ENCODE data around the gene NKD2.
"Not testable (repeated sequence)": the region's sequence is repeated elsewhere in the genome, so short reads cannot be mapped to it uniquely, and the experiment has no call there.

NKD2 gene

GRCh38 chr5:1073239-1074102 is 64.9 kb downstream of the NKD2 start:
- DNase-seq (ENCODE audit: low read depth) = no peak

DNA sequence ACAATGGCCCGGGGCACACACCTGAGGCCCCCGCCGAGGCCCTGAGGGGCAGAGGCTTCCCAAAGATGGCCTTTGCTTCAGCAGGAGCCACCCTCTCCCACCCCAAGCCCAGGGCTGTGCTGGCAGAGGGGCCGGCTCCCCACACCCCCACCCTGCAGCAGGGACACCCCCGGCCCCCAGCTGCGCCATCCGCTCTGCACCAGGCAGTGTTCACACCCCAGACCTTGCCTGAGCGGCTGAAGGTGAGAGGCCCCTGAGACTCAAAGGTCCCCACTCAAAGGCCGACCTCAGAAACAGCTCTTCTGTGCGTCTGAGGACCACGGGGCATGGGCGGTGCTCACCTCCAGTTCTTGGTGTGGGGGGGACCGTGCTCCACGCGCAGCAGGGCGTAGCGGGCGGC is 65.6 kb downstream of the NKD2 start:
- no peak for DNase-seq (ENCODE audit: low read depth)

DNA sequence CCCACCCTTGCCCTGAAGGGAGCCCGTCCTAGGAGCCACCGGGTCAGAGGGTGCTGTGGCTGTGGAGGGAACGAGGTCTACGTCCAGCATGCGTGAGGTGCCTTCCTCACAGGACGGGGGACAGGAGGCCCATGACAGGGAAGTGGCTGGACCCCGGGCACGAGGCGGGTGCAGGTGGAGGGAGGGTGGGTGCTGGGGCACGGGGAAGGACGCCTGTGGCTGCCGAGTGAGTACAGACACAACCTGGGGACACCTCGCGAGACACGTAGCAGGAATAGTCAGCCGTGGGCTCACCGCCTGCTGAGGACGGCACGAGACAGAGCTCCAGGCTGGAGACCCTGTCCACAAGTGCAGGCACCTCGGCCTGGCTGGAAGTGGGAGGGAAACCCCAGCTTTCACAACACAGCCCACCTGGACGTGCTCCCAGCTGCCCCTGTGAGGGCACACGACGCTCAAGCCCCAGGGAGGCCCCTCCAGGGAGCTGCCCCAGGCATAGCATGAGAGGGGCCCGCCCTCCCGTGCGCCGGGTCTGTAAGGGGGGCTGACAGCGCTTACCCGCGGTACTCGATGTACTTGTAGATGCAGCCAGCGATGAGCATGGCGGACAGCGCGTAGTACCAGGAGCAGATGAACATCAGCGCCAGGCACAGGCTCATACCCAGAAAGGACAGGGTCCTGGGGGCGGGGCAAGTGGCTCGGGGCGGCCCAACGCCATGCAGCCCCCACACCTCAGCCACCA is 66.4 kb downstream of the NKD2 start:
- DNase-seq (ENCODE audit: low read depth) = no peak

GRCh38 chr5:1075555-1075881 is 66.9 kb downstream of the NKD2 start:
- no peak for DNase-seq (ENCODE audit: low read depth)

DNA sequence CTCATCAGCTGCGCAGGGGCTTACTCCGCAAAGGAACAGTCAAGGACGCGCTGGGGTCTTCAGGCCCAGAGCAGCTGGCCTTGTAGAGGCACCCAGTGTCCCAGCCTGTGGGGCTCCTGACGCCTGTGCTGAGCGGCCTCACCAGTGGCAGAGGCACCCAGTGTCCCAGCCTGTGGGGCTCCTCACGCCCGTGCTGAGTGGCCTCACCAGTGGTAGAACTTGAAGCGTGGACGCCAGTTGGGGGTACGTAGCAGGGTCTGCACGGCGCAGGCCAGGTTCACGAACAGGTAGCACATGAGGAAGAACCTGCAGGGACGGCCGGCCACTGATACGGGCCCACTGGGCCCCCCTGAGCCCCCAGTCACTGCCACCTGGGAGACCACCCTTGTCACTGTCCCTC is 67.3 kb downstream of the NKD2 start:
- DNase-seq (ENCODE audit: low read depth) = no peak

DNA sequence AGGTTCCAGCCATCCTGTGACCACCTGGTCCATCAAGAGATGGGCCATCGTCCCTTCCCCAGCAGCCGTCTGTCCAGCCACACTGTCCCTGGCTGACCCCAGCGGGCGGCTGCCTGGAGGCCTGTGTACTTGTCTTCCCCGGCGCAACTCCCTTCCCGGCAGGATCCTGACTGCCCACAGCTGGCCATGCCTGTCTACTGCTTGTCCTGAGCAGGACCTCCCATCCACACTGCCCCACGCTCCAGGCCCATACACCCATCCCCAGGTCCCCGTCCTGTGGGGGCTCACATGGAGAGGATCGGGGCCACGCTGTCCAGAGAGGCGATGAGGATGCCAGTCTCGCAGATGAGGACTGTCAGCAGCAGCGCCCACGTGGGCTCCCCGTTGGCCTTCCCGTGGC is 67.8 kb downstream of the NKD2 start:
- no peak for DNase-seq (ENCODE audit: low read depth)

GRCh38 chr5:1077026-1077425 is 68.4 kb downstream of the NKD2 start:
- no peak for DNase-seq (ENCODE audit: low read depth)

GRCh38 chr5:1077491-1078020 is 69.0 kb downstream of the NKD2 start:
- DNase-seq (ENCODE audit: low read depth) = no peak

DNA sequence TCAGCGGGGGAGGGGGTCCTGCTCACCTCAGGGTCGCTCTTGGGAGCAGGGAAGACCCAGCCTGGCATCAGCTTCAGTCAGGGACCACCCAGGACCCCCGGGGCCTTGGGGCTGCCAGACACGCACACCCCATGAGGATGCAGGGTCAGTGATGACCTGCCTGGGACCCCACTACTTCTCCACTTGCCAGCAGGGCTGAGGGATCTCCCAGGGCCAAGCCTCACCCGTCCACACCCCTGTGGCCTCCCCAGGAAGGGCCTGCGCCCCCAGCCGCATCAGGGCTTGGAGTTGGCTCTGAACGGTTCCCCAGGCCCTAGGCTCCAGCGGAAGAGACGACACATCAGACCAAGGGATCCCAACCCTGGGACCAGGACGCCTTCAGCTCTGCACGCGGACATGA is 69.6 kb downstream of the NKD2 start:
- DNase-seq (ENCODE audit: low read depth) = no peak

GRCh38 chr5:1078851-1079250 is 70.2 kb downstream of the NKD2 start:
- DNase-seq (ENCODE audit: low read depth) = no peak

DNA sequence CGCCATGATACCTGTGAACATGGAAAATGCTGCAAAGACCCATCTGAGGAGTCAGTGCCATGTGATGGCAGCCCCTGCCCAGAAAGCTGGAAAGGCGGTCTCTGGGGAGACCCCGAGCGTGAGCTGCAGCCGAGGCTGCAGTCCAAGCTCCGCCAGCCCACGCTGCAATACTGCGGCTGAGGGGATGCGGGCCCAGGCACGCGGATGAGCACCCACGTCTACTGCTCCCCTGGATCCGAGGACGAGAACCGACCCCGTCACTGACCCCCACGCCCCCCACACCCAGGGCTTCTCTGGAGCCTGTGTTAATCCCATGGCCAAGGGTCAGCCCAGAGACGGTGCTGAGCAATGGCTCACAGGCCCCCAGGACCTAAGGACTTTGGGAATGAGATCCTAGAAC is 70.9 kb downstream of the NKD2 start:
- DNase-seq (ENCODE audit: low read depth) = no peak

DNA sequence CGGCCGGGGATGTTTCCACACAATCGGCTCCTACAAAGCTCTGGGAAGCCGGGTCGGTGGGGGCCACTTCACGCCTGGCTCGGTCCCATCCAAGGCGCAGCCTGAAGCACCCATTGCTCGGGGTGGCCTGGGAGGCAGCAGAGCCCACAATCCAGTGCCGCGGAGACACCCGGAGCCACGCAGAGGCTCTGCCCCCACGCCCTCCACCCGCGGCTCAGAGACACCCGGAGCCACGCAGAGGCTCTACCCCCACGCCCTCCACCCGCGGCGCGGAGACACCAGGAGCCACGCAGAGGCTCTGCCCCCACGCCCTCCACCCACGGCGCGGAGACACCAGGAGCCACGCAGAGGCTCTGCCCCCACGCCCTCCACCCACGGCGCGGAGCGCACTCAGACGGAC is 71.4 kb downstream of the NKD2 start:
- DNase-seq (ENCODE audit: low read depth) = no peak

- no peak for DNase-seq (ENCODE audit: low read depth)
These were observed 71.8 kb downstream of the NKD2 start for GRCh38 chr5:1080432-1080831.

GRCh38 chr5:1081519-1081918 is 72.9 kb downstream of the NKD2 start:
- no peak for DNase-seq (ENCODE audit: low read depth)

DNA sequence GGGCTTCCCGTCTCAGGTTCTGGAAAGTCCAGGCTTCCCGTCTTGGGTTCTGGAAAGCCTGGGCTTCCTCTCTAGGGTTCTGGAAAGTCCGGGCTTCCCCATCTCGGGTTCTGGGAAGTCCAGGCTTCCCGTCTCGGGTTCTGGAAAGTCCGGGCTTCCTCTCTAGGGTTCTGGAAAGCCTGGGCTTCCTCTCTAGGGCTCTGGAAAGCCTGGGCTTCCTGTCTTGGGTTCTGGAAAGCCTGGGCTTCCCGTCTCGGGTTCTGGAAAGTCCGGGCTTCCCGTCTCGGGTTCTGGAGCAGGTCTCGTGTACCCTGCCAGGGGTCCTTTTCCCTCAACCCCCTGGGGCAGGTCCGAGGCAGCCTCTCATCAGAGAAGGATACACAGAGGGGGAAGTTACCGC is 74.4 kb downstream of the NKD2 start:
- not testable (repeated sequence) for DNase-seq (ENCODE audit: low read depth)

GRCh38 chr5:1083823-1084605 is 75.4 kb downstream of the NKD2 start:
- no peak for DNase-seq (ENCODE audit: low read depth)

DNA sequence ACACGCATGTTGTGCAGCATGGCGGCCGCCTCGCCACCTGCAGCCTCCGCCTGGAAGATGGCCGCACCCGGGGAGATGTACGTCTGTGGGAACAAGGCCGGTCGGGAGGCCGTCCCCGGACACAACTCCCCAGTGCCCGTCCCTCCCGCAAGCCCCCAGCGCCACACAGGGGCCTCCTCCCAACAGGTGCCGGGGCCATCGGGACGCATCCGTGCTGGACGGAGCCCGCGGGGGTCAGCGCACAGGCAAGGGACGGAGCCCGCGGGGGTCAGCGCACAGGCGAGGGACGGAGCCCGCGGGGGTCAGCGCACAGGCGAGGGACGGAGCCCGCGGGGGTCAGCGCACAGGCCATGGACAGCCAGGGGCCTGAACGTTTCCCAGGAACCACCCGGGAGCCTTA is 76.8 kb downstream of the NKD2 start:
- no peak for DNase-seq (ENCODE audit: low read depth)

DNA sequence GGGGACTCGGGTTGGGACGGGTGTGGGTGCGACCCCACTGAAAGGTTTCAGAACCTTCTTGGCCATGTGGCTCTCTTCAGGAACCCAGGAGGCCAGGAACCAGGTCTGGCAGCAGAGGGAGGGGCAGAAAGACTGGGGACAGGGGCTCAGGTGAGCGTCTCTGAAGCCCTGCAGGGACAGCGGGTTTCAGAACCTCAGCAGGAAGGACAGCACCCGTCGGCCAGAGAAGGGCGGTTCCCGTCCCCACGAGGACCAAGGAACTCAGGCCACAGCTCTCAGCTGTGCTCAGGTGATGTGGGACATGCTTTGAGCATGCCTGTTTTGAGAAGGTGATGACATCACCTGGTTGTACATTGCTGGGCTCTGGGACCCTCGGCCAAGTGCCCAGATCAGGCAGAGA is 77.5 kb downstream of the NKD2 start:
- DNase-seq (ENCODE audit: low read depth) = no peak

DNA sequence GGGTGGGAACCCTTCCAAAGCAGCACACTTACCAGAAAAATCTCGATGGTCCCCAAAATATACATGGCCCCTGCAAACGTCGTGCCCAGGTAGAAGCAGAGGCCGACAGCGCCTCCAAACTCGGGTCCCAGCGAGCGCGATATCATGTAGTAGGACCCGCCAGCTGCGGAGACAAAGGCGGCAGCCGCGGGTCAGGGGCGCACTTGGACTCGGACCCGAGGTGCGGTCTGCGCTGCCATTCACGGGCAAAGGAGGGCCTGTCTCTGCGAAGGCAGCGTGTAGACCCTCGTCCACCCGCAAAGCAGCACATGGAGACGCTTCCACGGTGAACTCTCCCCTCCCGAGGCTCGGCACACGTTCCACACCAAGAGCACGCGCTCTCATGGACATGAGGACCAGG is 78.3 kb downstream of the NKD2 start:
- DNase-seq (ENCODE audit: low read depth) = no peak

- no peak for DNase-seq (ENCODE audit: low read depth)
These were observed 78.8 kb downstream of the NKD2 start for GRCh38 chr5:1087428-1087827.

DNA sequence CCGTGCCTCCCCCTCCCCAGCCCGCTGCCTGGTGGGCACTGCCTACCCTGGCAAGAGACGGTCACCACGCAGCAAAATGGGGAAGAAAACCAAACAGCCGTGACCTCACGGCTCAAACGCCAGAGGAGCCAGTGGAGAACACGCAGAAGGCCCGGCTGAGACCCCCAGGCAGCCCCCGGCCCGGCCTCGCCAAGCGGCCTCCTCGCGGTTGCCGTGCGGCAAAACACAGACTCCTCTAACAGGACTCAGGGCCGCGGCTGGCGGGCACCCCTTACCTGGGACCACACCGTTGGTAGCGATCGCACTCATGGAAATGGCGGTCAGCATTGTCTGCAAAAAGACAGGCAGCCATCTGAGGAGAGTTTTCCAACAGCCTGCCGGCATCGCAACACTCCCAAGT is 79.4 kb downstream of the NKD2 start:
- DNase-seq (ENCODE audit: low read depth) = no peak
